Fibroblast of pulmonary artery (primary cell): Measurements from ENCODE around the gene ST7.

Experiments used
- DNase-seq: peaks from one replicate; pipeline ENCODE4 v3.0.0-alpha.2; 2010; ENCODE audit warnings: low read depth
- H3K4me3 ChIP-seq: replicated peaks from 2 replicates; pipeline ENCODE4 v1.5.1; 2011; ENCODE audit warnings: low read depth, mild to moderate bottlenecking, control low read depth, low read length, moderate library complexity
- TF ChIP-seq, protein P1 (sequence below): IDR thresholded peaks from 2 replicates; pipeline ENCODE4 v1.5.1; 2011; ENCODE audit warnings: mild to moderate bottlenecking, control low read depth, low read length, inconsistent platforms; ENCODE audit errors: missing control alignments

The ST7 gene

DNA sequence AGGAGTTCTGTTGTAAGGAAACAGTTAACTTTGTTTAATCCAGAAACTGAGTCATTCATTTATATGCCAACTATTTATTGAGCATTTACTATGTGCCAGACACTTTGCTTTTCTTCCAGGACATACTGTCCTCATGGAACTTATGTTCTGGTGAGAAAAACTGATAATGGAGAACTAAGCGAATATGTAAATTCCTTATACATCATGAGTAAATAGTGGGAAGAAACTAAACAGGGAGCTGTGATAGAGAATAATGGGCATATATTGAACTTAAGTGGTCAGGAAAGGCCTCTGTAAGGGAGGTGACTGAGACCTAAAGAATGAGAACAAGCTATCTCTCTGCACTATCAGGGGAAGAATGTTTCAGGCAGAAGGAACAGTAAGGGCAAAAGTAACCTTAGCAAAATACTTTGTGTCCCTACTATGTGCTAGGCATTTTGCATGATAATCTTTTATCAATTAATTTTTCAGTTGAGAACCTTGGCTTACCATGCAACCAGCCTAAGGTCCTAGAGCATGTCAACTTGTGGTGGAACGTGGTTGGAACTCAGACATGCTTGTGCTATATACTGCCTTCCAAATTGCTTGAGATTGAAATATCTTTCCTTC lies 45.4 kb downstream of the ST7 start:
- DNase-seq: no peak
- TF ChIP-seq, protein P1, sequence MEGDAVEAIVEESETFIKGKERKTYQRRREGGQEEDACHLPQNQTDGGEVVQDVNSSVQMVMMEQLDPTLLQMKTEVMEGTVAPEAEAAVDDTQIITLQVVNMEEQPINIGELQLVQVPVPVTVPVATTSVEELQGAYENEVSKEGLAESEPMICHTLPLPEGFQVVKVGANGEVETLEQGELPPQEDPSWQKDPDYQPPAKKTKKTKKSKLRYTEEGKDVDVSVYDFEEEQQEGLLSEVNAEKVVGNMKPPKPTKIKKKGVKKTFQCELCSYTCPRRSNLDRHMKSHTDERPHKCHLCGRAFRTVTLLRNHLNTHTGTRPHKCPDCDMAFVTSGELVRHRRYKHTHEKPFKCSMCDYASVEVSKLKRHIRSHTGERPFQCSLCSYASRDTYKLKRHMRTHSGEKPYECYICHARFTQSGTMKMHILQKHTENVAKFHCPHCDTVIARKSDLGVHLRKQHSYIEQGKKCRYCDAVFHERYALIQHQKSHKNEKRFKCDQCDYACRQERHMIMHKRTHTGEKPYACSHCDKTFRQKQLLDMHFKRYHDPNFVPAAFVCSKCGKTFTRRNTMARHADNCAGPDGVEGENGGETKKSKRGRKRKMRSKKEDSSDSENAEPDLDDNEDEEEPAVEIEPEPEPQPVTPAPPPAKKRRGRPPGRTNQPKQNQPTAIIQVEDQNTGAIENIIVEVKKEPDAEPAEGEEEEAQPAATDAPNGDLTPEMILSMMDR: no peak
- H3K4me3 ChIP-seq: no peak overlapping the region

DNA sequence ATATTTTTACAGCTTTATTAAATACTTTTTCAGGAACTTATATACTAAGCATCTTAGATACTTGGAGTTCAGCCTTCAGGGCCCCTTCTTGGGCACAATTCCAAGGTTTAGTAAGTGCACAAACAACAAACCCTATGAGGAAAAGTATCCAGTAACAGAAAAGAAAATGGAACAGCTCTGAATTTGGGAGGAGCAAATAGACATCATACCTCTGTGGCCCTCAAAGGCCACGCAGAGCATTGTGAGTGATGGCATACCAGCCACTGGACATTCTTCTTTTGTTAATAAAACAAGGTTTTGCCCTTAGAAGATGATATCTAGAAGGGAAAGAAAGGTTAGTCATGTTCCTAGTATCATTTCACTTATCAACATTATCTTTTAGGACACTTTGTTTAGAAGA lies 46.0 kb downstream of the ST7 start:
- DNase-seq: peak; percentile 65
- TF ChIP-seq, protein P1: no peak
- no peak overlapping the region for H3K4me3 ChIP-seq

DNA sequence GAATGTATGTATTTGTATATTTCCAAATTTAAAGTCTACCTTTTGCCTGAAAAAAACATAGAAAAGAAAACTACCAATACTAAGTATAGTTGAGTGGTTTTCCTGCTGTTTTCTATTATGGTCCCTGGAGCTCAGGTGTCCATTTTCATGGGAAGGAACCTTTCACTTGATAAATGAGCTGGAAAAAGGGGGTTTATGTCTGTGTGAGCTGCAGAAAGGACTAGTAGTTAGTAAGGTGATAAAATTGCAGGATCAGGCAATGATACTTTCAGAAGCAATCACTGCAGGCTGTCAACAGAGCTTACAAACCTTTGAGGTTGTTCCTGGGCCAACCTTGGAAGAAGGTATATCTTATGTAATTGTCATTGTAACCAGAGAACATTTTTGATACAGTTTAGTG lies 48.0 kb downstream of the ST7 start:
- TF ChIP-seq, protein P1: no peak
- H3K4me3 ChIP-seq: no peak overlapping the region
- no peak for DNase-seq

DNA sequence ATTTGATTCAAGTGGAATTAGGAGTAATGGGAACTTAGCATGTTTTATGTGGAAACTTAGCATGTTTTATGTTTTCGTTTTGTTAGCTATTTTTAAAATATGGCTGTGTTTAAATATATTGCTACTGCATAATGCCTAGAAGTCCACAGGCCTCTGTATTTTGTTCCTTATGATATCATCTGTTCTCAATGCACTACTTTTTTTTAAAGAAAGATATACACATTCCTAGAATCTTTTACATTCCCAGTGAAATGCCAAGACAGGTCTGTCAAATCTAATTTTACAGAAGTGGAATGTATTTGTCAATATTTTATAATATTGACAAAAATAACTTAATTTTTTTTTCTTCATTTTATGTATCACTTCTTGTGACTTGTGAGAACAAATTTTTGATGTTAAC lies 51.6 kb downstream of the ST7 start:
- TF ChIP-seq, protein P1: no peak
- peak; percentile 58 for DNase-seq
- H3K4me3 ChIP-seq: no peak overlapping the region

DNA sequence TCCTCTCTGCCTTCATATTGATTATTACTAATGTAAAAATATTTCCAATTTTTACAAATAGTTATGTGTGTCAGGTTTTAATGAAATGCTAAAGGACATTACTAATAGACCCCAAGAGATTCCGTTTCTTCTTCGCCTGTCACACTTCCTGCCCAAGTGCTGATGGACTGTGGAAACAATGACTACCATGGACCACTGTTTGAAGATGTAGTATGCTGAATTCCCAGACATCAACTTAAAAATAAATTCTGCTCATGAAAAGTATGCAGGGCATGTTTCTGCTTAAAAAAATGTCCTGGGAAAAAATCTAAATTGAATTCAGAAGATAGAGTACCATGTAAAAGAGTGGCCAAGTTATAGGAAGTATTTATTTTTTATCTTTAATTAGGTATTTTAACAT lies 52.1 kb downstream of the ST7 start:
- H3K4me3 ChIP-seq: no peak overlapping the region
- TF ChIP-seq, protein P1: no peak
- peak; percentile 40 for DNase-seq

DNA sequence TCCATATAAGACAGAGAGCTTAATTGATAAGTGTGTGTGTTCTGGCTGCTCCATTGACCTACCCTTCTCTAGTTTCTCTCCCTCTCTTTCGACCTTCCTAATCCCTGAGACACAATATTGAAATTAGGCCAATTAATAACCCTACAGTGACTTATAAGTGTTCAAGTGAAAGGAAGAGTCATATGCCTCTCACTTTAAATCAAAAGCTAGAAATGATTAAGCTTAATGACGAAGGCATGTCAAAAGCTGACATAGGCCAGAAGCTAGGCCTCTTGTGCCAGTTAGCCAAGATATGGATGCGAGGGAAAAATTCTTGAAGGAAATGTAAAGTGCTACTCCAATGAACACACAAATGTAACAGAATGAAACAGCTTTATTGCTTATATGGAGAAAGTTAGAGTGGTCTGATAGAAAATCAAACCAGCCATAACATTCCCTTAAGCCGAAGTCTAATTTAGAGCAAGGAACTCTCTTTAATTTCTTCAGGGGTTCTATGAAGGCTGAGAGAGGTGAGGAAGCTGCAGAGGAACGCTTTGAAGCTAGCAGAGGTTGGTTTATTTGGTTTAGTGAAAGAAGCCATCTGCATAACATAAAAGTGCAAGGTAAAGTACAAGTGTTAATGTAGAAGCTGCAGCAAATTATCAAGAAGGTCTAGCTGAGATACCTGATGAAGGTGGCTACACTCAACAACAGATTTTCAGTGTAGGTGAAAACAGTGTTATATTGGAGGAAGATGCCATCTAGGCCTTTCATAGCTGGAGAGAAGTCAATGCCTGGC lies 53.8 kb downstream of the ST7 start:
- no peak for DNase-seq
- no peak overlapping the region for H3K4me3 ChIP-seq
- TF ChIP-seq, protein P1: no peak
